Caki2 (cell line): ENCODE measurements around the gene GULP1. TPM values are rescaled to one million over a fixed set of nuclear protein-coding genes. Genes with fewer than 3 reads are reported as not detected.

ENCODE experiments used
- DNase-seq: peaks from one replicate; pipeline ENCODE4 v3.0.0-alpha.2; 2015; ENCODE audit warnings: low read depth
- in situ Hi-C: cut with HindIII; loops from 2 replicates; pipeline ENCODE4 v1.10.0; 2016; ENCODE audit warnings: low sequenced_read_pairs, low pct_unique_long_range_greater_than_20kb, mixed read lengths
- total RNA-seq: library from RNA; depleted of rRNA; stranded (reverse); fragments of >200 nt; shearing (Covaris generic); gene quantifications from 2 replicates; pipeline ENCODE4 v1.2.3, GENCODE V29; 2014; ENCODE audit warnings: low replicate concordance

The GULP1 gene
- total RNA-seq, 1 experiment from 2014 or later = 144 TPM

GRCh38 chr2:188395903-188396689 is 104.4 kb downstream of the GULP1 start:
- in situ Hi-C loops = no loop called here
- no peak for DNase-seq

- peak; percentile 39 for DNase-seq
- in situ Hi-C loops = no loop called here
Observed at GRCh38 chr2:188399159-188399558, 107.5 kb downstream of the GULP1 start.

DNA sequence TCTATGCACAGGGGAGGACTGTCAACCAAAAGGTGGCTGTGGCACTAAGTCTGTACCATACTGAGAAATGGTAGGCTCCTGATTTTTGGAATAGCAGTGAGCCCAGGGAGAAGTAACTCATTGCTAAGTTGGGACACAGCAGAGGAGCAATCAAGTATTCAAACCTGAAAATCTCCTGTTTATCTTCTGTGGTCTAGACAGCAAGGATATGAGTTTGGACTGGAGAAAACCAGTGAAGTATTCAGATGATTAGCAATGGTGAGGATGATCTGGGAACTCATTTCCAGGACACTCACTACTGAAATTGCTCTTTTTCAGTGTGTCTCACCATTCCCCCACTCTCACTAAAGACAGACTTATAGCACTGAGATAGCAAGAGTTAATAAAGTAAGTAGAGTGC is 112.0 kb downstream of the GULP1 start:
- in situ Hi-C loops = no loop called here

GRCh38 chr2:188404341-188405004 is 112.8 kb downstream of the GULP1 start:
- in situ Hi-C loops = no loop called here
- no peak for DNase-seq

More for the DNA sequence above, 112.0 kb downstream of the GULP1 start:
- no peak for DNase-seq

GRCh38 chr2:188406414-188406813 is 114.7 kb downstream of the GULP1 start:
- no peak for DNase-seq
- in situ Hi-C loops = no loop called here

- peak; percentile 18 for DNase-seq
- in situ Hi-C loops = no loop called here
Observed at GRCh38 chr2:188410504-188411235, 119.0 kb downstream of the GULP1 start.

DNA sequence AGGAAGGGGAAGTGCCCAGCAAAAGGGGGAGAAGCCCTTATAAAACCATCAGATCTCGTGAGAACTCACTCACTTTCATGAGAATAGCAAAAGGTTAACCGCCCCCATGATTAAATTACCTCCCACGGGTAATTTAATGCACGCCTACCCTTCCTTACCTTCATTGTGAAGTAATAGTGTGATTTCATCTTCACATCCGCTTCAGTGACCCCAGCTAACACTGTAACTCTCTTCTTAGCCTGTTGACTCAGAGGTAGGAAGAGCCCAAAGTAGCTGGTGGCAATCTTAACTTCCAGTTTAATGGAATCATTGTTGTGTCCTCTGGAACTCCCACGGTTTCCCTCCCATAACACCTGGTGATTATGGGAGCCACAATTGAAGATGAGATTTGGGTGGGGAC is 120.5 kb downstream of the GULP1 start:
- in situ Hi-C loops = no loop called here
- peak; percentile 25 for DNase-seq

DNA sequence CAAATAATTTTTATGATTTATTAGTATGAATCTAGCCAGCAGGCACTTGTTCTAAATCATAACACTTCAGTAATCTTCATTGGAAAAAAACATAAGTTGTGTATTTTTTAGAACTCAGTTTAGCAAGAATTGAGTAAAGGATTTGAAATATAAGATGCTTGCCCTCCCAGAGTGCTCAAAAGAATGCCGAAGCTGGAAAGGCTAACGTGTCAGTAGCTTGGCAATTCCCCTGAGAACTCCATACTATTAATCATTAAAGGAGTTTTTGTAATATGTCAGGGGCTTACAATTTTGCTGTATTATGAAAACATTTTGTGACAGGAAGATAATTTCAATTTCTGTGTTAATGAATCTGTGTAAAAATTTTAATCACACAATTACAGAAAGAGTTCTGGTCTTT is 122.7 kb downstream of the GULP1 start:
- DNase-seq = no peak

GRCh38 chr2:188414869-188415753 is 123.4 kb downstream of the GULP1 start:
- in situ Hi-C loops = no loop called here
- DNase-seq = no peak

More for the DNA sequence above, 122.7 kb downstream of the GULP1 start:
- in situ Hi-C loops = no loop called here

DNA sequence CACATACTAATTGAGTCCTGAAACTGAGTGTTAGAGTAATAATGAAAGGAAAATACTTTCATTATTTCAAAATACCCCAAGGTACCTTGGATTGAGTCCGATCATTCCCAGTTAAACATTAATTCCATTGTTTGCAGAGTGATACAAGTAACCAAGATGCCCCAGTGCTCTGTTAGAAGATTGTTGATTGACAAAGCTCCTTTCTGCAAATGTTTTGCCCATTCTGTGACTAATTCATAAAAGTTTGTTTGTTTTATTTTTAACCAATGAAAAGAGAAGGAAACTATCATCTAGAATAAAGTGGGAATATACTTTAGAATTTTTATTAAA is 124.0 kb downstream of the GULP1 start:
- in situ Hi-C loops = no loop called here
- peak; percentile 50 for DNase-seq

DNA sequence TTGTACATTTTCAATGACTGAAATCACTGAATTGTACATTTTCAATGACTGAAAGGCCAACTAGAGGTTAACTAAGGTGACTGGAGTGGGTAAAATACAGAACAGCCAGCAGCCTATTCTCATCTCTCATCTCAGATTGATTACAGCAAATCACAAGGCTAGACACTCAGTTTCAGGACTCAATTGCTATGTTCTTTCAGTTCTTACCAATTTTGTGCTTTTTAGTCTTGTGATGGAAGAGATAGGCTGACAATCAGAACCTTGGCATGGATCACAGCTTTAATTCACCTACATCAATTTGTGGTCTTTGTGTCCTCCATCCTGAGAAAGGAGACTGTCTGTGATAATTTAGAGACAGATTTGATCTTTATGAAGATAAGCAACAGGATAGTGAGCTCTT is 124.7 kb downstream of the GULP1 start:
- in situ Hi-C loops = no loop called here
- DNase-seq = peak; percentile 23

GRCh38 chr2:188422726-188423125 is 131.1 kb downstream of the GULP1 start:
- in situ Hi-C loops = no loop called here

GRCh38 chr2:188425266-188425665 is 133.6 kb downstream of the GULP1 start:
- in situ Hi-C loops = no loop called here
- DNase-seq = no peak

More at GRCh38 chr2:188422726-188423125, 131.1 kb downstream of the GULP1 start:
- no peak for DNase-seq

GRCh38 chr2:188426121-188426520 is 134.4 kb downstream of the GULP1 start:
- DNase-seq = no peak
- in situ Hi-C loops = no loop called here

GRCh38 chr2:188430705-188431104 is 139.0 kb downstream of the GULP1 start:
- in situ Hi-C loops = no loop called here
- DNase-seq = no peak

DNA sequence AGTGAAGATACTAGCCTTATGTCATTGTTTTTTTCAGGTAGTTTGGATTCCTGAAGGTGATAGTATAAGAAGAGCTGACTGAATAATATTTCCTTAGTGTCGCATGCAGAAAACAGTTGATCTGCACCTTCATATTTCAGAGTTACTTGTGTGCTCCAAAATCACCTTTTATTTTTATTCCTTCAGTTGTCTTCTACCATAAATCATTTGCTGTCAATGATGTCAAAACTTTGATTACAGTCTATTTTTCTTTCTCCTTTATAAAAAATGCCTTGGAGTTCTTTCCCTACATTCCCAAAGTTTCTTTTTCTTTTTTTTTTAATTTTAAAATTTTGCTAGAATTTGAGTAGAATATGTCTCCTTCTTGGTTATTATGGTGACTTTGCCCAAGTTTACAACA is 142.3 kb downstream of the GULP1 start:
- DNase-seq = no peak
- in situ Hi-C loops = no loop called here

DNA sequence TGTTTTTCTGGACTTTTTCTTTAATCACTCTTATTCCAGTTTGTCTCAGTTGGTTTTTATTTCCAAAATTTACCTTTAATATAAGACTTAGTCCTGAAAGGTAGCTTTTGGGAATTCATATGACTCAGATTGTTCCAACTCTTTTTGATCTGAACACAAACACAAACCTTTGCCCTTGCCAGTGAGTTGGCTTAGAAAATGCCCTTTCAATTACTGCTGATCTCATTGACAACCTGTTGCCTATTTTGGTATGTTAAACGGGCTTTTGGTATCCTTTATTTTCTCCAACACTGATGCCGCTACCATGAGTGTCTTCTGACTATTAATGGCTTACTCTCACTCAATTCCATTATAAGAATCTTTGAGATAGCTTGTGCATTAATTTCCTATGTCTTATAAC is 143.4 kb downstream of the GULP1 start:
- in situ Hi-C loops = no loop called here
- no peak for DNase-seq

- DNase-seq = no peak
- in situ Hi-C loops = no loop called here
Observed at GRCh38 chr2:188437537-188437936, 145.9 kb downstream of the GULP1 start.
